T-helper 2 cell treated with Interferon-gamma antibody and Interleukin-4, amounts not matched to agents 100 ng/mL and 5 ng/mL, for 36 hours (primary cell): ENCODE measurements around the gene CHRDL2. TPM values are rescaled to one million over a fixed set of nuclear protein-coding genes. Genes with fewer than 3 reads are reported as not detected.

Experiments
- intact Hi-C: fragments of 100-400 bp; cut with micrococcal nuclease; formaldehyde crosslinking; loops from one replicate; pipeline ENCODE4 v1.15.1; 2023
- total RNA-seq: library from RNA; stranded (reverse); gene quantifications from 2 replicates; pipeline ENCODE4 v1.2.3, GENCODE V29; 2022

The CHRDL2 gene
- total RNA-seq, 1 donor from 2014 or later = not detected

DNA sequence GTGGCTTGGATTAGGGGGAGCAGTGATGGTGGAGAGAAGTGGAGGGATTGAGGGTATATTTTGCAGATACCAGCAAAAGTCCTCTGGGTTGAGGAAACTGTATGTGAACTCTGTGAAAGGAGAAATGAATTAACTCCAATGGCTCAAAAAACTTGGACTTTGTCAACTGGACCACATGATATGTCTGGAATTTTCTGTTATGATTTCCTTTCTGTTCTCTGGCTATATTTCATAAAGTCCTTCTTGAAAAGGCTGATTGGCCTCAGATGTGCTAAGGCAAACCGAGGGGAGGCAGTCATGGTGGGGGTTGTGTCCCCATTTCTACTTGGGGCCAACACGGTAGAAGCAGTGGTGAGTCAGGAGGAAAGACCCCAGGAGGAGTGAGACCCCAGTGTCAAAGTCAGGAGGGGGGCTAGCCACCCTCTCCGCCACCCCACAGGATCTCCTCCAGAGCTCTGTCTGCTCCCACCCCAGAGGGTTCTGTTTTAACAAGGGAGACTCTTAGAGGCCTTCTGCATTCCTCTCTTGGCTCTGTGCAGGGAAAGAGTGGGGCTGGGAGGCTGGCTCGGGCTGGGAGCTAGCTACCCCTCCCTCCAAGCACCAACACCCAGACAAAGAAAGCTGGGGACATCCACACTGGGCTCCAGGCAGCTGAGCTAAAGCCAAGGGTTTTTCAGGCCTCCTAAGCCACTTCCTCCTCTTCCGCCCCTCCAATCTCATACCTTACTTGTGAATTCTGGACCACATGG, 13.8 kb downstream of the CHRDL2 start:
- intact Hi-C loops = no loop called here

DNA sequence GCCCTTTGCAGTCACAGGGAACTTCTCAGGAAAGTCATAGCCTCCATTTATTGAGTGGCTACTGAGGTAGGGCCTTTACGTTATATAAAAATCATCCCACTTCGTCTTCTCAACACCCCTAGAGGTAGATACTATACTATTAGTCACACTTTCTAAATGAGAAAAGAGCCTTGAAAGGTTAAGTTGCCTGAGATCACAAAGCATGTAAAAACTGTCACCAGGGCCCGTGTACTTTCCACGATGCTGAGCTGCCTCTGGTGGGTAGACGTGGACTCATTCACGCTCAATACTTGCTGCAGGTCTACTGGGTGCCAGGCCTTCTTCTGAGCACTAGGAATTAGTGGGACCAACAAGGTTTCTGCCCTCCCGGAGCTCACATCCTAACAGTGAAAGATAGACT, 16.3 kb downstream of the CHRDL2 start:
- intact Hi-C loops = no loop called here

DNA sequence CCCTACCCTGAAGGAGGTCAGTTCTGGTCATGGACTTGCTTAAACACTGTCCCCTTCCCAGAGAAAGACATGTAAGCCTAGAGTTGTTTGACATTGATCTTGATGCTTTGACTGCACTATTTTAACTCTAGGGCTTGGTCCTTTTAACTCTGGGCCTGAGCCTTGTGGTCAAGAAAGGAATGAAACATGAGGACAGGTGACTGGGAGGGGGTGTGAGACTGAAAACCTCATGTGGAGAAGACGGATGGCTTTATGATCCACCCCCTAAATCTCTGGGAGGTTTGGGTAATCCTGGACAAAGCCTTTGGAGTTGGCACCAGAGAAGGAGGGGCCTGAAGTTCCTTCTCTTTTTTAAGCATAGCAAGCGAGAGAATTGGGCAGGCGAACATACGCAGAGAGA, 17.5 kb downstream of the CHRDL2 start:
- intact Hi-C loops = no loop called here

DNA sequence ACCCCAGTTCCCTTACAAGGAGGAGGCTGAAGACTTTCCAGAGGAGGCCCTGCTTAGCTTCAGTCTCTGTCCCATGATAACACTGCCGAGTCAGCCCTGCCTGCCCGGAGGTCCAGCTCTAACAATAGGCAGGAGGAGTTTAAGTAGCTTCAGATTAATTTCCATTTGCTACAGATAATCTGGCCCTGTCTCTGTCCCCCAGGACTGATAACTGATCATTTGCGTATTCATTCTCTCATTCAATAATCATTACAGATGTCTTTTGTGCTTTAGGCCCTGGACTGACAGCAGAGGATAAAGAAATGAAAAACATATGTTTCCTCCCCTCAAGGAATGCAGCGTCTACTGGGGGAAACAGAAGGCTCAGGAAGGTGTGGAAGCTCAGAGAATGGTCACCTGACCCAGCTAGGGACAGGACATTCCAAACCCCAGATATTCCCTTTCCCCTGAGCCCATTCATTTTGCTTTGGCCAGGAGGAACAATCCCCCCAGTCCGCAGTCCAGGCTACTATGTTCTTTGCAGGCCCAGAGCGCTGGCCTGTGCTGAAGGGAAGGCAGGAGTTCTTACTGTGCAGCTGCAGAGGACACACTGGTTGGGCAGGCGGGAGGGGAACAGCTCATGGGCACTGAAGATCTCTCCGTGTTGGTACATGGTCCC, 20.8 kb downstream of the CHRDL2 start:
- intact Hi-C loops = no loop called here

DNA sequence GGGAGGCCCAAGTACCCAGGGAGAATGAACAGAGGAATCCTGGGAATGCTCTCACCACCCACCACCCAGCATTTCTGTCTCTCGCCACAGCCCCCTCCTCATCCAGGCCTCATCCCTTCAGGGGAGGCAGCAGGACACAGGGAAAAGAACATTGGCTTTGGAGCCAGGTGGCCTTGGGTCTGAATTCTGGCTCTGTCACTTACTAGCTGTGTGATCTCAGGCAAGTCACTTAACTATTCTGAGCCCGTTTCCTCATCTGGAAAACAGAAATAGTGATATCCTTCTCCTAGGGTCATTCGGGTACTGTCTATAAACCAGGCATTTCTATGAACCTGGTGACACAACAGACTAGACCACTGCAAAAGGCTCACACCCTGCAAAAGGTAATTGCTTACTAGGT, 22.1 kb downstream of the CHRDL2 start:
- intact Hi-C loops = no loop called here

DNA sequence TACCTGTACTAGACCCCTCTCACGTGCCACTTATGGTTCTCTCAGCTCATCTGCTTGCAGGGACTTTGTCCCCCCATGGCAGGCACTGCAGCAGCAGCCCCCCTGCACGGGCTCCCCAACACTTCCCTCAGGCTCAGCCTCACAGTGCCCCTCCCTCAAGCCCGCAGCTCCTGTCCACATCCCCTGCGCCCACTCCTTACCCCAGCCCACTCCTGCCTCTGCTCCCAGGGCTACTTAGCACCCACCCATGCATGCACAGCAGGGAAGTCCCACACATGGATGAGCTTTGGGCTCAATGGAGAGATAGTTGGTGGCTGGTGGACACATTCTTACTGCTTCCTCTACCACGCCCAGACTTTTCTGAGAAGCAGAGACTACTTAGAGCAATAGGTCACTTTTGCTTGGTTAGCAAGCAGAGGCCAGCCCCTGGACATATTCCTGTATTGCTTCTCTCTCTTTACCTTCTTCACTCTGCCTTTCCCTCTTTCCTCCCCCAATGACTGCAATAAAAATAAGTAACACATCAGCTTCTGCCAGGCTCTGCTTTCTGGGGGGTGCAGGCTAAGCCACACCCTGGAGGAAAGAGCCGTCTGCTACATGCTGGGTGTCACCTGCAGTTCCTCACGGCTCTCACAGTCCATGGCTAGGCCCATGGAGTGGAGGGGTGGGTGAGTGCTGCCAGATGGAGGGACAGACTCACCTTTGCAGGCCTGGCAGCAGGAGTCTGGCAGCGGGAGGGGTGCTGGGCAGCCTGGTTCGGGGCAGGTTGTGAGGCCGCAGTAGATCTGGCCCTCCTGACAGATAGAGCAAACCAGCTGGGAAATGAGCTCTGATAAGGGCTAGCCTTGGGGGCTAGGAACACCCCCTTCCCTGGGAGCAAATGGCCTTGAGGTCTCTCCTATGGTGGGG, 23.4 kb downstream of the CHRDL2 start:
- intact Hi-C loops = no loop called here

DNA sequence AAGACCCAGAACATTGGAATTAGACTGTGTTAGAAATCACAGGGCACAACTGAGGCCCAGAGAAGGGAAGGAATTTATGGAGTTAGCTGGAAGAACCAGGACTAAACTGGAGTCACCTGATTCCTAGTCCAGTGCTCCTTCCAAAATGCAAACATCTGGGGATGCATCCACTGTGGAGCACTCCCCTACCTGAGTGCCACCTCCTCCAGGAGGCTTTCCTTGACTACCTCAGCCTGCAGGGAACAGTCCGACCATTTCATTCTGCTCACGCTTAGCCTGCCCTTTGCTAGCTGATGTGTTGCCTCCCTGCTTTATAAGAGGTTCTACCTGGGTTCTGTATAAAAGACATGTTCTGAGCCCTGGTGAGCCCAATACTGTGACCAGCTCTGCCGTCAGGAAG, 24.0 kb downstream of the CHRDL2 start:
- intact Hi-C loops = no loop called here

DNA sequence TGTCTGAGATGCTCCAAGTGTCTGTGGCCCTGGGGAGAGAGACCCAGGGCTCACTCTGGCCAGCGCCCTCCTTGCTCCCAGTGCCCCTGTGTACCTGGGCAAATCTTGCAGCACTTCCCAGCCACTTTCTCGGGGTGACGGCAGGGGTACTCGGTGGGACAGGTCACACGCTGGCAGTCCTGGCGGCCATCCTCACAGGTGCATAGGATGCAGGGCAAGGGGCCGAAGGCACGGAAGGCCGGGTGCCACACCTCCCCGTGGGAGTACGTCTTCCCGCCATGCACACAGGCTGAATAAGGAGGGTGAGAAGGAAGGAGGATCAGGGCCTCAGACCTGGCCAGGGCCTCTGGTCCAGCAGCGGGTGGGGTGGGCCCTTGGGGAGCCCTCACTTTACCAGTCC, 28.0 kb downstream of the CHRDL2 start:
- intact Hi-C loops = loop anchor here (2.0 kb wide), 1 partner anchor 170 kb away; no protein-coding TSS in a partner anchor

DNA sequence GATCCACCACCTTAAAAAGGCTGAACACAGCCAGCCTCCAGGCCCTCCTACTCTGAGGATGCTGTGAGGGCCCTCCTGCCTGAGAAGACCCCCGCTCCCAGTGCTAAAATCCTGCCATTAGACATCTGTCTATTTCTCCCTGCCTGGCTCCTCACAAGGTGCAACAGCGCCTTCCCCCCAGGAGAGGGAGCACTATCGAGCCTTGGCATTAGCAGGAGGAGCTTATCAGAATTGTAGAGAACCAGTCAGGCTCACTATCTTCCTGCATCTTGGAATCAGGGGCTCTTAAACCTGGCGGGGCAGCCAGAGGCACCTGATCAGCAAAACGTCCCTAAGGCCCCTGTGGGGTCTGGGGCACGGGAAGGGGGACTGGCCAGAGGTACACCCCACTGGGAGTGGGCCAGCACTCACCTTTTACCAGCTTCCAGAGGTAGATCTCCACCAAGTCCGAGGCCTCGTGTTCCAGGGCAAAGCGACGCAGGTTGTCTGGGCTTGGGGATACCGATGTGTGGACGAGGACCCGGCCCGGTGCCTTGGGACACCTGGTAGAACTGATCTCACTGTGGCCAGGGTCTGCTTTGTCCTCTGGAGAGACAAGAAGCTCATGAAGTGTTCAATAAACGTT, 28.7 kb downstream of the CHRDL2 start:
- intact Hi-C loops = loop anchor here (2.0 kb wide), 1 partner anchor 170 kb away; no protein-coding TSS in a partner anchor

DNA sequence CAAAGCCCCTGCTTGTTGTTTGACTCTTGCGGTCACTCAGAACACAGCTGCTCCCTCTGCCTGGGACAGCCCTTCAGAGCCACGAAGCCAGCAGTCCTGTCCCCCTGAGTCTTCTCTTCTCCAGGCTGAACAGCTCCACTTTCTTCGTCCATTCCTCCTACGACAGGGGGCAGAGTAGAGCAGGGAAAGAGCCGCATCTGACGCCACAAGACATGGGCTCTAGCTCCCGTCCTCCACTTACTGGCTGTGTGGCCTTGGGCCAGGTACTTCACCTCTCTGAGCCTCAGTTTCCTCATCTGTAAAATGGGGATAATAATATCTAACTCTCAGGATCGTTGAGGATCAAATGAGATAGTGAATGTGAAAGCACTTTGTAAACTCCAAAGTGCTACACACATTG, 29.9 kb downstream of the CHRDL2 start:
- intact Hi-C loops = no loop called here

DNA sequence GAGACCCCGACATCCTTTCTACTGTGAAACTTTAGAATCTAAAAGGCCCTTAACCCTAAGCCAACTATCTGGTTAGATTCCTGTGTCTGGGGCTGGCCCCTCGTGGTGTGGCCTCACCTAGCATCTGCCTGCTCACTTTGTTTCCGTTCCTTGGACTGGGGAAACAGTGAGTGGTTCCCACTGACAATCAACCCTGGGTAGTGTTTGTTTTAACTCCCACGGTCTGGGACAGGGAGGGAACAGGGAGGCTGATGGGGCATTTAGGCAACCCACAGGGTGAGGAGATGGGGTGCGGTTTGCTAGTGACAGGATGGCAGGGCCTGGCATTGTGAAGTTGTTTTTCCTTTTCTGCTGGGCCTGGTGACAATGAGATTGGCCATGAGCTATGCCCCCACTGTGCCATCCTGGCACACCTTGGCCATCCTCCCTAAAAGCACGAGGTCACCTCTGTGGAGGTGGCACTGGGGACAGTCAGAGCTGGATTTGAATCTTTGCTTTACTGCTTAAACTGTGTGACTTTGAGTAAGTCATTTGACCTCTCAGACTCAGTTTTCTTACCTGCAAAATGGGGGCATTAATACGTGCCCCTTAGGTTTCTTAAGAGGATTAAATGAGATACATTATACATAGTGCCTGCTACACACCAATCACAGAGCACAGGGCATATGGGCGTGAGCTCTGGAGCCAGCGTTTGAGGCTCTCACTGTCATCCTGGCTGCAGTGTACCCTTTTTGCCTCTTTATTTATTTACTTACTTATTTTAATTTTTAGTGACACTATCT, 31.4 kb downstream of the CHRDL2 start:
- intact Hi-C loops = no loop called here

DNA sequence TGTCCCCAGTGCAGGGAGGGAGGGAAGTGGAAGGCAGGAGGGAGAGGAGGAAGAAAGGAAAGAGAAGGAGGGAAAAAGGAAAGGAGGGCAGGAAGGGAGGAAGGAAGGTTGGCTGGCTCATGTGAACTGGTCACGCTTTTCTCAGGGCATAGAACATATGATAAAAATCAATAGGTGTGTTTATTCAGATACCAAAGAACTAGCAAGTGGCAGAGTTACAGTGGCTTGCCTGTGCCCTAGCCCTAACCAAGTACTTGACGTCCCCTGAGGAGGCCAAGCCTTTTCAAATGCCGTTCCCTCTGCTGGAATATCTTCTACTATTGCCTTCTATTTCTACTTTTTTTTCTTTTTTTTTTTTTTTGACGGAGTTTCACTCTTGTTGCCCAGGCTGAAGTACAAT, 33.5 kb downstream of the CHRDL2 start:
- intact Hi-C loops = no loop called here

DNA sequence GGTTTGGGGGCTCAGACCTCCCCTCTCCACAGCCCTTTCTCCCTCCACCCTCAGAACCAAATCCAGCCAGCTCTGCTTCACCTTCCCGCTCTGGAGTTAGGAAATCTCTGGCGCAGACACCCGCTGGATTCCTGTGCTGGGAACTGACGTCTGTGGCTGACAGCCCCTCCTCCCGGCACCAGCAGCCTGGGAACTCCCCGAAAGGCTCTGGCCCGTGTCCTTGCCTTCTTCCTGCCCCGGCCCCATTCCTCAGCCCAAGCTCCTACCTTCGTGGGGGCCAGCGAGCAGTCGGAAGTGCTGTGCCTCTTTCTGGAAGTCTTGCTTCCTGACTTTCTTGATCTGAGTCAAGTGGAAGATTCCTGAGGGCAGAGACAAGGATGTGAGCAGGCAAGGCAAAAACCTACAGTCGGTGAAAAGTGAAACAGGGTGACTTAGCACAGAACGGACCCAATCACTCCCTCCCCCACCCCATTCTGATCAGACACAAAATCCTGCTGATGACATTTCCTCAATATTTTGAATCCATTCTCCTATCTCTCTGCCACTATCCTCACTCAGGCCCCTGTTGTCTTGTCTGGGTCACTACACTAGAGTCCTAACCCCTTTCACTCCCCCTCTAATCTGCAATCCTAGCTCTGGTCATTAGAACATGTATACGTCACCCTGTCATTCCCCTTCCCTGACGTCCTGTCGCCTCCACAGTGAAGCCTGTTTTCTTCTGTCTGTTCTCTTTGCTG, 34.1 kb downstream of the CHRDL2 start:
- intact Hi-C loops = no loop called here

DNA sequence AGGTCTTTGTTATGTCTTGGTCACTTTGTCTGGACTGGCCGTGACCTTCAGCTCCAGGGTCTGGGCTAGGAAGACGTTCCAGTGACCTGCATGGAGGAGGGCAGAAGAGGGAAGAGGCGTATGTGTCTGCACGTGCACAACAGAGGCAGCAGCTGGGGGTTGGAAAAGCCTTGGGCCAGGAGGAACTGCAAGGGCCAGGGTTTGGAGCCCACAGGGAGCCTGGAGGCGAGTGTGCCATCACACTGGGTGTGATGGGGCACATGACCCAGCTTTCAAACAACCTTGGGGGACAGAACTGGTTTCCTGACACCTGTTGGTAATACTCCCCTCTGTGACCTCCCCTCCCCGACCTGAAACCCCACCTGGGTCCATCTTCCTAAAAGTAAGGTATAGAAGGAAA, 34.7 kb downstream of the CHRDL2 start:
- intact Hi-C loops = no loop called here

DNA sequence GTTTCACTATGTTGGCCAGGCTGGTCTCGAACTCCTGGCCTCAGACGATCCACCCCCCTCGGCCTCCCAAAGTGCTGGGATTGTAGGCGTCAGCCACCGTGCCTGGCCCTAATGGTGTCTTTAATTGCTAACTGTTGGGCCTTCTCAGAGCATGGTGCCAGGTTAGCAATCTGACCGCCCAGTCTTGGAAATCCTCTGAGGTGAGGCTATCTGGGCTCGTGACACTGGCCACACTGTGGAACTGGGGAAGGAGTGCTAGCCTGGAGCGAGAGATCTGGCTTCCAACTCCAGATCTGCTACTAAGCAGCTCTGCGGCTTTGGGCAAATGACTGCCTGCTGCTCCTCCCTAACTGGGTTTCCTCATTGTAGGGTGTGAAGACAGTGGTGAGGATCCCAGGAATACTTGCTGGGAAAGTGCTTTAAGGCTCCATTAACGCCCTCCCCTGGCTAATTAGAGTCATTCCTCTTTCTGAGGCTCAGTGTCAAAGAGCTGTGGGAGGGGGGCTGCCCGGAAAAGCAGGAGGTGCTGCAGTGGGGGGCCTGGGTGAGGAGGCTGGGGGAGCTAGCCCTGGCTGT, 35.4 kb downstream of the CHRDL2 start:
- intact Hi-C loops = no loop called here

DNA sequence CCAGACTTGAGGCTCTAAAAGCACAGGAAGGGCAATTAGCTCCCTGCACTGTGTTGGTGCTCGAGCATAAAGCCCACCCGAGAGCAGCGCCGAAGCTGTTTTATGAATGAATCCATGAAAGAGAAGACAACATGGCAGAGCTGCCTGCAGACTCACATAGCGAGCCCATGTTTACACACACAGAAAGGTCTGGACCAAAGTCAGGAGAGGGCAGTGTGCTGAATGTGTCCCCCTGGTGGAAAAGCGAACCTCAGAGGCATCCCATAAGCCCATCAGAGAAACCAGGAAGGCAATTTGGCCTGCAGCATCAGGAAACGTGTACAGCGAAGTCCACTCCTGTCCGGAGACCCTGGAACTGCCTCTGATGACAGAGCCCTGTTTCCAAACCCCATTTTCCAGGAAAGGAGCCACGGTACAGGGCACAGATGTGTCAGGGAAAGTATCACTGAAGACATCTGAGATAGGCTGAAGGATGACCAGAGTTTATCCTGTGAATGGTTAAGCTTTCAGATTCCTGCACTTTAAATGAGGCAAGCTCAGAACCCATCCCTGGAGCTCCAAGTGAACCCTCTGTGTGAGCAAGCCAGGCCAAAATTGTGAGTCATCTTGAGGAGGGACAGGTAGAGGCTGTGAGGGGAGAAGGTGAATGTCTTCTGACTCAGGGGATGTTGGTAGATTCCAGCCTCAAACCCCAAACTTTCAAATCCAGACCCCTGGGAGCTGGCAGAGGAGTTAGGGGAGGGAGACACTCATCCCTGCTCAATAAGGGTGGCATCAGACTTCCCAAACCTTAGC, 36.9 kb downstream of the CHRDL2 start:
- intact Hi-C loops = no loop called here

DNA sequence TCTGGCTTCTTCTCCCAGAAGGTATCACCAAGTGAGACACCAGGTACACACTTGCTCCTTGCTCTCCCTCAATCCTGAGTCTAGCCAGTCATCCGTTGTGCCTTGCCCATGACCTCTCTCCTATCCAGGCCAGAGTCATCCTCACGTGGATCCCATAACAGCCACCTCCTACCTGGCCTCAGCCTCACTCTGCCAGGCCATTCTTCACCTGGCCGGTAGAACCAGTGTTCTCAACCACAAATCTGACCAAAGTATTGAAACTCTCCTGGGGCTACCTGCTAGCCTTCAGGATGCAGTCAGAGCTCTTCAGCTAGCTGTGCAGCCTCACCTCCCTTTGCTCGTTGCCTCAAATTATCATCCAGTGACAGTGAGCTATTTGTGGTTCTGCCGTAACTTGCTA, 37.7 kb downstream of the CHRDL2 start:
- intact Hi-C loops = no loop called here

DNA sequence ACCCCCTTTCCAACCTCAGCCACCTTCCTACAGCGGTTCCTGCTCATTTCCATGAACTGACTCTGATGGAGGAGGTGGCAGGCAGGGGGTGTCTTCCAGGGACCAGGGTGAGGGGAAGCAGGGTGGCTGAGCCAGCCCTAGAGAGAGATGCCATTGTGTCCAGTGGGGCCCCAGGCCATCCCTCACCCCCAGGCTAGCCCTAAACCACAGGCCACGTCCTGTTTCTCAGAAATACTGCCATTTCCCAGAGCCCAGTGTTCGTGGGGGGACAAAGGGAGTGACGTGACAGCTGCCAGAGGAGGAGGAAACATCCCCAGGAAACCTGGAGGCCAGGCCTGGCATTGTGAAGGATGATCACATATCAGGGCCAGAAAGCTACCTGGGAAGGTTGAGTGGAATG, 39.5 kb downstream of the CHRDL2 start:
- intact Hi-C loops = no loop called here

DNA sequence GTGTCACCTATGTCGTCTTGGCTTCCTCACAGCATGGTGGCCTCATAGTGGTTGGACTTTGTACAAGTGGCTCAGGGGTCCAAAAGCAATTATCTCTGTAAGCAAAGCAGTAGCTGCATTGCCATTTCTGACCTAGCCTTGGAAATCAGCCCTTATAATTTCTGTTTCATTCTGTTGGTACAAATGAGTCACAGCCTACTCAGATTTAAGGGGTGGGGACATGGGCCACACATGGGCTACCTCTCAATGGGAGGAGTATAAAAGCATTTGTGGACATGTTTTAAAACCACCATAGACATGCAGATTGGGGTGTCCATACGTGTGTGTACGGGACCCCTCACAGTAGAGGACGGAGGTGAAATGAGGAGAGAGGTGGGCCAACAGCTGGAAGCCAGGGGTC, 41.6 kb downstream of the CHRDL2 start:
- intact Hi-C loops = no loop called here
